Left lung (tissue), 10 donors: ENCODE results near the gene IFT20. TPM values are rescaled to one million over a fixed set of nuclear protein-coding genes. Genes with fewer than 3 reads are reported as not detected.

ENCODE experiments used
- ATAC-seq: fragments of 200-7000 bp; cut with Tn5 transposase; one replicate; pipeline ENCODE4 v1.9.1; 2020; ENCODE audit warnings: moderate library complexity
- DNase-seq, 4 donors: peaks; one replicate each; pipeline ENCODE4 v3.0.0-alpha.2; 2013 to 2020
- H3K27ac ChIP-seq, 2 donors: fragments of 200-600 bp; sonication (generic) in 1 of 2; one replicate each; pipeline versions ENCODE4 v1.5.0 to v1.8.0; 2020 to 2021
- H3K27me3 ChIP-seq, 2 donors: fragments of 200-600 bp; sonication (generic) in 1 of 2; one replicate each; pipeline versions ENCODE4 v1.5.0 to v1.8.0; 2020 to 2021
- H3K36me3 ChIP-seq, 2 donors: fragments of 200-600 bp; sonication (generic) in 1 of 2; one replicate each; pipeline versions ENCODE4 v1.5.0 to v1.8.0; 2020 to 2021
- H3K4me1 ChIP-seq, 2 donors: fragments of 200-600 bp; one replicate each; pipeline ENCODE4 v1.8.0; 2021
- H3K4me3 ChIP-seq, 2 donors: fragments of 200-600 bp; sonication (generic) in 1 of 2; one replicate each; pipeline versions ENCODE4 v1.5.0 to v1.8.0; 2020 to 2021; ENCODE audit warnings: mild to moderate bottlenecking in 1 of 2
- H3K9me3 ChIP-seq, 2 donors: fragments of 200-600 bp; sonication (generic) in 1 of 2; one replicate each; pipeline versions ENCODE4 v1.5.0 to v1.8.0; 2020 to 2021
- CTCF ChIP-seq, 2 donors: fragments of 200-600 bp; sonication (generic) in 1 of 2; IDR thresholded peaks; one replicate each; pipeline versions ENCODE4 v1.5.0 to v1.8.0; 2021; ENCODE audit warnings: antibody characterized with exemption in 2 of 2
- intact Hi-C, 2 donors: fragments of 100-400 bp; cut with DNase I; formaldehyde crosslinking; loops; one replicate each; pipeline versions ENCODE4 v1.11.2 to v1.14.2; 2022
- polyA plus RNA-seq, 6 donors: library from polyadenylated mRNA; unstranded; fragments of 120-200 nt; gene quantifications; one replicate each; pipeline ENCODE4 v1.2.1, GENCODE V29; 2013; ENCODE audit not compliant: insufficient read length in 6 of 6
- total RNA-seq, 2 donors: library from RNA; stranded (reverse); fragmentation: NEBNext Ultra II Directional; extraction: Animal tissue kit (Norgen Biotek cat#: 25700); gene quantifications; one replicate each; pipeline ENCODE4 v1.2.1, GENCODE V29; 2021
- donor health status: DM: no; HTN: yes; CAD: no.
- donor health status: DM: no; HTN: no; CAD: no.

Gene IFT20
- total and polyA plus RNA-seq, 8 donors = 27.6 to 60.4 (median 54.2) TPM

- Histone ChIP-seq H3K27me3 (peaks cover 0 to 34% of the 10 kb centered on the region in 2 donors), H3K27ac (no peak overlapping the region), H3K9me3 (no peaks in the 10 kb centered on the region), H3K4me3 (peak overlapping the region in 1 of 2 donors; percentile 24), H3K36me3 (no peaks in the 10 kb centered on the region), H3K4me1 (peaks cover 0 to 38% of the 10 kb centered on the region in 2 donors)
- ATAC-seq (peak; percentile 48), DNase-seq (peak in 1 of 4 donors; percentile 87)
- peak; percentile 16 to 19 for TF ChIP-seq CTCF (IDR thresholded peaks at IDR 0.05)
- intact Hi-C loops = no loop called here
Measured at GRCh38 chr17:28381141-28381825, 46.0 kb upstream of the IFT20 start.

- Histone ChIP-seq H3K36me3 (no peaks in the 10 kb centered on the region), H3K27ac (no peak overlapping the region)
- no peak for DNase-seq
Measured at GRCh38 chr17:28379814-28380801, 44.8 kb upstream of the IFT20 start.

GRCh38 chr17:28372945-28373274 lies 37.6 kb upstream of the IFT20 start:
- H3K9me3 ChIP-seq = no peaks in the 10 kb centered on the region
- intact Hi-C loops = no loop called here
- H3K4me1 ChIP-seq = peaks cover 7 to 32% of the 10 kb centered on the region in 2 donors
- H3K36me3 ChIP-seq = no peaks in the 10 kb centered on the region
- H3K27ac ChIP-seq = no peak overlapping the region
- TF ChIP-seq CTCF (IDR thresholded peaks at IDR 0.05) = no peak
- no peak overlapping the region for H3K4me3 ChIP-seq
- no peak for DNase-seq
- peaks cover 0 to 37% of the 10 kb centered on the region in 2 donors for H3K27me3 ChIP-seq
- no peak for ATAC-seq

More at GRCh38 chr17:28379814-28380801, 44.8 kb upstream of the IFT20 start:
- no peak for TF ChIP-seq CTCF (IDR thresholded peaks at IDR 0.05)
- Histone ChIP-seq H3K4me1 (peaks cover 0 to 32% of the 10 kb centered on the region in 2 donors), H3K27me3 (peaks cover 0 to 33% of the 10 kb centered on the region in 2 donors), H3K4me3 (no peak overlapping the region), H3K9me3 (no peaks in the 10 kb centered on the region)
- intact Hi-C loops = no loop called here
- peak; percentile 31 for ATAC-seq

GRCh38 chr17:28372203-28372944 lies 37.1 kb upstream of the IFT20 start:
- intact Hi-C loops = no loop called here
- Histone ChIP-seq H3K36me3 (no peaks in the 10 kb centered on the region), H3K27ac (no peak overlapping the region), H3K4me1 (peaks cover 7 to 32% of the 10 kb centered on the region in 2 donors), H3K27me3 (peaks cover 0 to 37% of the 10 kb centered on the region in 2 donors), H3K4me3 (peak overlapping the region; percentile 21 to 49), H3K9me3 (no peaks in the 10 kb centered on the region)
- DNase-seq (peak in 1 of 4 donors; percentile 82), ATAC-seq (peak; percentile 3)
- no peak for TF ChIP-seq CTCF (IDR thresholded peaks at IDR 0.05)
